Activated T-cell treated with anti-CD3 and anti-CD28 coated beads for 1 hour (primary cell): ENCODE data around the gene NFASC.

ENCODE experiments used
- DNase-seq: peaks from one replicate; pipeline ENCODE4 v3.0.0-alpha.2; 2020; ENCODE audit warnings: low read depth

NFASC gene

GRCh38 chr1:204859861-204860267 is 10.8 kb upstream of the NFASC start:
- DNase-seq: no peak

GRCh38 chr1:204863024-204863423 is 7.6 kb upstream of the NFASC start:
- DNase-seq: no peak

GRCh38 chr1:204863730-204864129 is 6.9 kb upstream of the NFASC start:
- no peak for DNase-seq

- DNase-seq: no peak
These were observed 4.5 kb upstream of the NFASC start for GRCh38 chr1:204866051-204866596.

- no peak for DNase-seq
These were observed 3.5 kb upstream of the NFASC start for GRCh38 chr1:204867203-204867602.

GRCh38 chr1:204867666-204868339 is 2.9 kb upstream of the NFASC start:
- DNase-seq: no peak

GRCh38 chr1:204868340-204868700 is 2.3 kb upstream of the NFASC start:
- DNase-seq: no peak

GRCh38 chr1:204869097-204869496 is 1.6 kb upstream of the NFASC start:
- no peak for DNase-seq

- DNase-seq: no peak
These were observed 859 bp downstream of the NFASC start for GRCh38 chr1:204871405-204872037.

GRCh38 chr1:204872262-204872881 is 1.7 kb downstream of the NFASC start:
- DNase-seq: no peak

GRCh38 chr1:204873176-204873575 is 2.5 kb downstream of the NFASC start:
- DNase-seq: no peak

- no peak for DNase-seq
These were observed 3.1 kb downstream of the NFASC start for GRCh38 chr1:204873714-204874113.

GRCh38 chr1:204874274-204874673 is 3.6 kb downstream of the NFASC start:
- no peak for DNase-seq

- DNase-seq: no peak
These were observed 4.6 kb downstream of the NFASC start for GRCh38 chr1:204875255-204875654.

- DNase-seq: no peak
These were observed 8.1 kb downstream of the NFASC start for GRCh38 chr1:204878621-204879234.

- no peak for DNase-seq
These were observed 8.7 kb downstream of the NFASC start for GRCh38 chr1:204879351-204879750.

- DNase-seq: no peak
These were observed 10.2 kb downstream of the NFASC start for GRCh38 chr1:204880906-204881305.

GRCh38 chr1:204882479-204882878 is 11.8 kb downstream of the NFASC start:
- no peak for DNase-seq

- DNase-seq: no peak
These were observed 12.7 kb downstream of the NFASC start for GRCh38 chr1:204883405-204883804.

GRCh38 chr1:204885288-204885711 is 14.6 kb downstream of the NFASC start:
- DNase-seq: no peak

GRCh38 chr1:204885790-204886189 is 15.1 kb downstream of the NFASC start:
- no peak for DNase-seq

GRCh38 chr1:204887846-204888245 is 17.2 kb downstream of the NFASC start:
- no peak for DNase-seq

- no peak for DNase-seq
These were observed 17.6 kb downstream of the NFASC start for GRCh38 chr1:204888294-204888693.
